A549 (cell line): ENCODE results near the gene RAPGEF4.
"Not testable (repeated sequence)": the region's sequence is repeated elsewhere in the genome, so short reads cannot be mapped to it uniquely, and the experiment has no call there.

Experiments
- CBX8 ChIP-seq: fragments of 200-600 bp; sonication (generic); IDR thresholded peaks from 2 replicates; pipeline ENCODE4 v1.6.1; 2016
- EP300 ChIP-seq, 2 experiments: fragments of >200 bp; sonication (Bioruptor Twin); formaldehyde crosslinking; IDR thresholded peaks; 2 replicates in 1 of 2; 3 replicates in 1 of 2; pipeline ENCODE4 v1.6.1; 2016 to 2017
- HDAC2 ChIP-seq: fragments of 200-600 bp; sonication (generic); IDR thresholded peaks from 2 replicates; pipeline ENCODE4 v1.6.1; 2016
- JUNB ChIP-seq: fragments of >200 bp; sonication (Bioruptor Twin); formaldehyde crosslinking; IDR thresholded peaks from 2 replicates; pipeline ENCODE4 v1.6.1; 2016
- POLR2A ChIP-seq: IDR thresholded peaks from 2 replicates; pipeline ENCODE4 v1.6.1; 2012; ENCODE audit warnings: mild to moderate bottlenecking, low read length
- RAD21 ChIP-seq, 2 experiments: fragments of >200 bp in 1 of 2; sonication (Bioruptor Twin) in 1 of 2; formaldehyde crosslinking in 1 of 2; IDR thresholded peaks in 1 of 2; conservative IDR thresholded peaks in 1 of 2; 2 replicates in 1 of 2; 3 replicates in 1 of 2; pipeline ENCODE4 v1.6.1; 2012 to 2018; ENCODE audit warnings: inconsistent platforms in 1 of 2
- RNF2 ChIP-seq: fragments of 200-600 bp; sonication (generic); IDR thresholded peaks from 2 replicates; pipeline ENCODE4 v1.6.1; 2016; ENCODE audit warnings: low read depth, mild to moderate bottlenecking, antibody characterized with exemption, moderate library complexity, borderline replicate concordance
- TF ChIP-seq, protein P1 (sequence below): fragments of >200 bp; sonication (Bioruptor Twin); formaldehyde crosslinking; IDR thresholded peaks from 3 replicates; pipeline ENCODE4 v1.5.1; 2016
- TF ChIP-seq, protein P2 (sequence below): IDR thresholded peaks from 2 replicates; pipeline ENCODE4 v1.6.1; 2012
- TF ChIP-seq, protein P3 (sequence below): fragments of 200-600 bp; sonication (generic); IDR thresholded peaks from 2 replicates; pipeline ENCODE4 v1.6.1; 2016; ENCODE audit warnings: antibody characterized with exemption, mild to moderate bottlenecking, moderate library complexity
- TF ChIP-seq, protein P4 (sequence below): fragments of 150-350 bp; IDR thresholded peaks from 2 replicates; pipeline ENCODE4 v1.6.1; 2014; ENCODE audit warnings: low read depth, mild to moderate bottlenecking, low read length
- TF ChIP-seq, protein P5 (sequence below): IDR thresholded peaks from 2 replicates; pipeline ENCODE4 v1.6.1; 2012; ENCODE audit warnings: low read depth, borderline replicate concordance

DNA sequence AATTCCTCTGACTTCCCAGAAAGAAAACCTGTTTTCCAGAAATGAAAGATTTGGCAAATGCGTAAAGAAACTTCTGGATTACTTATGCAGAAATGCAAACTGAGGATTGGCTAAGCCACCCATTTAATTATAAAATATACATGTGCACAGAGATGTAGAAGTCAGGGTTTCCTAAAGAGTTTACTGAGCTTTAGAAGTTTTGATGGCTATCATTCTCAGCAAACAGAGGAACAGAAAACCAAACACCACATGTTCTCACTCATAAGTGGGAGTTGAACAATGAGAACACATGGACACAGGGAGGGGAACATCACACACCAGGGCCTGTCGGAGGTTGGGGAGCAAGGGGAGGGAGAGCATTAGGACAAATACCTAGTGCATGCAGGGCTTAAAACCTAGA is 302.6 kb downstream of the RAPGEF4 start:
- TF ChIP-seq, protein P1, sequence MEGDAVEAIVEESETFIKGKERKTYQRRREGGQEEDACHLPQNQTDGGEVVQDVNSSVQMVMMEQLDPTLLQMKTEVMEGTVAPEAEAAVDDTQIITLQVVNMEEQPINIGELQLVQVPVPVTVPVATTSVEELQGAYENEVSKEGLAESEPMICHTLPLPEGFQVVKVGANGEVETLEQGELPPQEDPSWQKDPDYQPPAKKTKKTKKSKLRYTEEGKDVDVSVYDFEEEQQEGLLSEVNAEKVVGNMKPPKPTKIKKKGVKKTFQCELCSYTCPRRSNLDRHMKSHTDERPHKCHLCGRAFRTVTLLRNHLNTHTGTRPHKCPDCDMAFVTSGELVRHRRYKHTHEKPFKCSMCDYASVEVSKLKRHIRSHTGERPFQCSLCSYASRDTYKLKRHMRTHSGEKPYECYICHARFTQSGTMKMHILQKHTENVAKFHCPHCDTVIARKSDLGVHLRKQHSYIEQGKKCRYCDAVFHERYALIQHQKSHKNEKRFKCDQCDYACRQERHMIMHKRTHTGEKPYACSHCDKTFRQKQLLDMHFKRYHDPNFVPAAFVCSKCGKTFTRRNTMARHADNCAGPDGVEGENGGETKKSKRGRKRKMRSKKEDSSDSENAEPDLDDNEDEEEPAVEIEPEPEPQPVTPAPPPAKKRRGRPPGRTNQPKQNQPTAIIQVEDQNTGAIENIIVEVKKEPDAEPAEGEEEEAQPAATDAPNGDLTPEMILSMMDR: not testable (repeated sequence)
- TF ChIP-seq, protein P2, sequence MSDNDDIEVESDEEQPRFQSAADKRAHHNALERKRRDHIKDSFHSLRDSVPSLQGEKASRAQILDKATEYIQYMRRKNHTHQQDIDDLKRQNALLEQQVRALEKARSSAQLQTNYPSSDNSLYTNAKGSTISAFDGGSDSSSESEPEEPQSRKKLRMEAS: not testable (repeated sequence)
- not testable (repeated sequence) for TF ChIP-seq EP300 (IDR thresholded peaks at IDR 0.05); CBX8; RAD21 (conservative IDR thresholded peaks at IDR 0.05 in 1 of 2, IDR thresholded peaks at IDR 0.05 in 1 of 2); RNF2; POLR2A; JUNB; HDAC2
- TF ChIP-seq, protein P3, sequence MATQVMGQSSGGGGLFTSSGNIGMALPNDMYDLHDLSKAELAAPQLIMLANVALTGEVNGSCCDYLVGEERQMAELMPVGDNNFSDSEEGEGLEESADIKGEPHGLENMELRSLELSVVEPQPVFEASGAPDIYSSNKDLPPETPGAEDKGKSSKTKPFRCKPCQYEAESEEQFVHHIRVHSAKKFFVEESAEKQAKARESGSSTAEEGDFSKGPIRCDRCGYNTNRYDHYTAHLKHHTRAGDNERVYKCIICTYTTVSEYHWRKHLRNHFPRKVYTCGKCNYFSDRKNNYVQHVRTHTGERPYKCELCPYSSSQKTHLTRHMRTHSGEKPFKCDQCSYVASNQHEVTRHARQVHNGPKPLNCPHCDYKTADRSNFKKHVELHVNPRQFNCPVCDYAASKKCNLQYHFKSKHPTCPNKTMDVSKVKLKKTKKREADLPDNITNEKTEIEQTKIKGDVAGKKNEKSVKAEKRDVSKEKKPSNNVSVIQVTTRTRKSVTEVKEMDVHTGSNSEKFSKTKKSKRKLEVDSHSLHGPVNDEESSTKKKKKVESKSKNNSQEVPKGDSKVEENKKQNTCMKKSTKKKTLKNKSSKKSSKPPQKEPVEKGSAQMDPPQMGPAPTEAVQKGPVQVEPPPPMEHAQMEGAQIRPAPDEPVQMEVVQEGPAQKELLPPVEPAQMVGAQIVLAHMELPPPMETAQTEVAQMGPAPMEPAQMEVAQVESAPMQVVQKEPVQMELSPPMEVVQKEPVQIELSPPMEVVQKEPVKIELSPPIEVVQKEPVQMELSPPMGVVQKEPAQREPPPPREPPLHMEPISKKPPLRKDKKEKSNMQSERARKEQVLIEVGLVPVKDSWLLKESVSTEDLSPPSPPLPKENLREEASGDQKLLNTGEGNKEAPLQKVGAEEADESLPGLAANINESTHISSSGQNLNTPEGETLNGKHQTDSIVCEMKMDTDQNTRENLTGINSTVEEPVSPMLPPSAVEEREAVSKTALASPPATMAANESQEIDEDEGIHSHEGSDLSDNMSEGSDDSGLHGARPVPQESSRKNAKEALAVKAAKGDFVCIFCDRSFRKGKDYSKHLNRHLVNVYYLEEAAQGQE: not testable (repeated sequence)
- TF ChIP-seq, protein P4, sequence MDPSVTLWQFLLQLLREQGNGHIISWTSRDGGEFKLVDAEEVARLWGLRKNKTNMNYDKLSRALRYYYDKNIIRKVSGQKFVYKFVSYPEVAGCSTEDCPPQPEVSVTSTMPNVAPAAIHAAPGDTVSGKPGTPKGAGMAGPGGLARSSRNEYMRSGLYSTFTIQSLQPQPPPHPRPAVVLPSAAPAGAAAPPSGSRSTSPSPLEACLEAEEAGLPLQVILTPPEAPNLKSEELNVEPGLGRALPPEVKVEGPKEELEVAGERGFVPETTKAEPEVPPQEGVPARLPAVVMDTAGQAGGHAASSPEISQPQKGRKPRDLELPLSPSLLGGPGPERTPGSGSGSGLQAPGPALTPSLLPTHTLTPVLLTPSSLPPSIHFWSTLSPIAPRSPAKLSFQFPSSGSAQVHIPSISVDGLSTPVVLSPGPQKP: not testable (repeated sequence)
- TF ChIP-seq, protein P5, sequence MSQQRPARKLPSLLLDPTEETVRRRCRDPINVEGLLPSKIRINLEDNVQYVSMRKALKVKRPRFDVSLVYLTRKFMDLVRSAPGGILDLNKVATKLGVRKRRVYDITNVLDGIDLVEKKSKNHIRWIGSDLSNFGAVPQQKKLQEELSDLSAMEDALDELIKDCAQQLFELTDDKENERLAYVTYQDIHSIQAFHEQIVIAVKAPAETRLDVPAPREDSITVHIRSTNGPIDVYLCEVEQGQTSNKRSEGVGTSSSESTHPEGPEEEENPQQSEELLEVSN: not testable (repeated sequence)
